Lower lobe of right lung (tissue), 2 donors: ENCODE measurements around the gene FSTL1. TPM values are rescaled to one million over a fixed set of nuclear protein-coding genes. Genes with fewer than 3 reads are reported as not detected.

Source experiments
- ATAC-seq, 2 donors: fragments of 200-7000 bp; cut with Tn5 transposase; one replicate each; pipeline ENCODE4 v1.9.1; 2020 to 2022; ENCODE audit warnings: mild to moderate bottlenecking in 2 of 2, moderate library complexity in 2 of 2
- DNase-seq: peaks from one replicate; pipeline ENCODE4 v3.0.0-alpha.2; 2020
- H3K27ac ChIP-seq: fragments of 200-600 bp; one replicate; pipeline ENCODE4 v1.8.0; 2022
- H3K27me3 ChIP-seq: fragments of 200-600 bp; one replicate; pipeline ENCODE4 v1.8.0; 2022; ENCODE audit warnings: low read depth
- H3K36me3 ChIP-seq: fragments of 200-600 bp; one replicate; pipeline ENCODE4 v1.8.0; 2022; ENCODE audit warnings: mild to moderate bottlenecking
- H3K4me1 ChIP-seq: fragments of 200-600 bp; one replicate; pipeline ENCODE4 v1.8.0; 2022
- H3K4me3 ChIP-seq: fragments of 200-600 bp; one replicate; pipeline ENCODE4 v1.8.0; 2022; ENCODE audit warnings: mild to moderate bottlenecking
- H3K9me3 ChIP-seq: fragments of 200-600 bp; one replicate; pipeline ENCODE4 v1.8.0; 2022
- intact Hi-C: fragments of 100-400 bp; cut with DNase I; formaldehyde crosslinking; loops from one replicate; pipeline ENCODE4 v1.11.0; 2022
- total RNA-seq: library from RNA; stranded (reverse); fragmentation: NEBNext Ultra II Directional; extraction: Animal tissue kit (Norgen Biotek cat#: 25700); gene quantifications from one replicate; pipeline ENCODE4 v1.2.1, GENCODE V29; 2021
- TF ChIP-seq, protein P1 (sequence below): fragments of 200-600 bp; IDR thresholded peaks from one replicate; pipeline ENCODE4 v1.8.0; 2022; ENCODE audit warnings: antibody characterized with exemption, mild to moderate bottlenecking
- donor health status: DM: no; HTN: yes; CAD: no; lungs with severe emphysema.

Gene FSTL1
- total RNA-seq, 1 donor from 2014 or later = 233 TPM

DNA sequence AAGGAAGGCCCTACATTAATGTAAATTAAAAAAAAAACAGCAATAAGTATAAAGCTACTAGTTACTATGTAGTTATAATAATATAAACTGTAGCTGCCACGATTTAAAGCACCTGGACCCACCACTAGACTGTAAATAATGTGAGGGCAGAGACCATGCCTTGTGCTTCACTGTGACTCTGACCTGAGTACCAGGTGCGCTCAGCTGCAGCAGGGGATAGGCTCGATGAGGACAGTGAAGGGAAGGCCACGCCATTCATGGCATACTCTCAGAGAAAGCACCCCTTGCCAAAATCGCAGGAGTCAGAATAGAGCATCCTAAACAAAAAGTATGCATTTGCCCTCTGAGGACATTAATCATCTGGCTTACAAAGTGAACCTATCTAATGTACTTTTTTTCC is 5.1 kb downstream of the FSTL1 start:
- H3K27me3 ChIP-seq = peaks cover 5% of the 10 kb centered on the region
- H3K4me1 ChIP-seq = peaks cover 45% of the 10 kb centered on the region
- no peak for DNase-seq
- H3K9me3 ChIP-seq = no peaks in the 10 kb centered on the region
- no peak overlapping the region for H3K4me3 ChIP-seq
- TF ChIP-seq, protein P1, sequence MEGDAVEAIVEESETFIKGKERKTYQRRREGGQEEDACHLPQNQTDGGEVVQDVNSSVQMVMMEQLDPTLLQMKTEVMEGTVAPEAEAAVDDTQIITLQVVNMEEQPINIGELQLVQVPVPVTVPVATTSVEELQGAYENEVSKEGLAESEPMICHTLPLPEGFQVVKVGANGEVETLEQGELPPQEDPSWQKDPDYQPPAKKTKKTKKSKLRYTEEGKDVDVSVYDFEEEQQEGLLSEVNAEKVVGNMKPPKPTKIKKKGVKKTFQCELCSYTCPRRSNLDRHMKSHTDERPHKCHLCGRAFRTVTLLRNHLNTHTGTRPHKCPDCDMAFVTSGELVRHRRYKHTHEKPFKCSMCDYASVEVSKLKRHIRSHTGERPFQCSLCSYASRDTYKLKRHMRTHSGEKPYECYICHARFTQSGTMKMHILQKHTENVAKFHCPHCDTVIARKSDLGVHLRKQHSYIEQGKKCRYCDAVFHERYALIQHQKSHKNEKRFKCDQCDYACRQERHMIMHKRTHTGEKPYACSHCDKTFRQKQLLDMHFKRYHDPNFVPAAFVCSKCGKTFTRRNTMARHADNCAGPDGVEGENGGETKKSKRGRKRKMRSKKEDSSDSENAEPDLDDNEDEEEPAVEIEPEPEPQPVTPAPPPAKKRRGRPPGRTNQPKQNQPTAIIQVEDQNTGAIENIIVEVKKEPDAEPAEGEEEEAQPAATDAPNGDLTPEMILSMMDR = no peak
- intact Hi-C loops = no loop called here
- no peak overlapping the region for H3K27ac ChIP-seq
- no peak for ATAC-seq
- H3K36me3 ChIP-seq = peaks cover 5% of the 10 kb centered on the region

DNA sequence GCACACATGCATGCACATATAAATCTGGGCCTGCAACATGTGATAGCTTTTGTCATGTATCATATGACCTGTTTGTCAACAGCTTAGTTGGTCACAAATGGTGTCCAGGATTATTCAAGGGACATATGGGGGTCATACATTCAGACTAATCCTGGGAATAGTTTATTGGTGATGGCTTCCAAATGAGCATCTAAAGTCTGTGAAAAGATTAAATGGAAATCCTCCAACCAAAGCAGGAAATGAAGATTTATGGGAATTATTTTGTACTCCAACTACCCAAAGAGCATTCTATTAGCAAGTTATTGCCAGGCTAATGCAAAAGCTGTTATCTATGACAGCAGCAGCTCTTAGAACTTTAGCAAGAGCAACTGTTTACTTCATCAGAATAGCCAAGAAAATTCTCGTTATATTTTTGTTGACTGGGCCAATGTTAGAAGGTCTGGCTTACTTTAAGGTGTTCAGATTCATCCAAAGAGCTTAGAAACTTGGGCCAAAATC is 7.1 kb downstream of the FSTL1 start:
- Histone ChIP-seq H3K27me3 (no peaks in the 10 kb centered on the region), H3K36me3 (peaks cover 5% of the 10 kb centered on the region), H3K27ac (no peak overlapping the region), H3K4me3 (no peak overlapping the region), H3K4me1 (peaks cover 53% of the 10 kb centered on the region), H3K9me3 (no peaks in the 10 kb centered on the region)
- DNase-seq (no peak), ATAC-seq (no peak)
- TF ChIP-seq, protein P1 = no peak
- intact Hi-C loops = no loop called here

DNA sequence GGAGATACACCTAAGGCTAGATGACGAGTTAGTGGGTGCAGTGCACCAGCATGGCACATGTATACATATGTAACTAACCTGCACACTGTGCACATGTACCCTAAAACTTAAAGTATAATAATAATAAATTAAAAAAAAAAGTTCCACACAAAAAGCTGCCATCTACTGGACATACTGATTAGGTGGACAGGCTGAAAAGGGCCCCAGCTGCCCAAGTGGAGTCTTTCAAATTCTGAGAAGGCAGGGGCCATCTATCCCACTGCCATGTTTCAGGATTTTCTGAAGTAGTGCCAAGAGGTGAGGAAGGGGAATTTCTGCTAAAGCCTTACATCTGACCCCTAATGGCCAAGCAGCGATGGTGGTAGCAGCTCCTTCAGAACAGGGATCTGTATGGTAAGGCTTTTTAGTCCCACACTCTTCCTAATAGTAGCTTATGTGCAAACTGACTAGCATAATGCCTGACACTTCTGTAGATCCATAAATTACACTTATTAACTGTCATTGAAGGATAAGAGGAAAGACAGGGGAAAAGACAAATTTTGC is 7.7 kb downstream of the FSTL1 start:
- intact Hi-C loops = no loop called here
- Histone ChIP-seq H3K4me1 (peaks cover 55% of the 10 kb centered on the region), H3K27ac (no peak overlapping the region)

DNA sequence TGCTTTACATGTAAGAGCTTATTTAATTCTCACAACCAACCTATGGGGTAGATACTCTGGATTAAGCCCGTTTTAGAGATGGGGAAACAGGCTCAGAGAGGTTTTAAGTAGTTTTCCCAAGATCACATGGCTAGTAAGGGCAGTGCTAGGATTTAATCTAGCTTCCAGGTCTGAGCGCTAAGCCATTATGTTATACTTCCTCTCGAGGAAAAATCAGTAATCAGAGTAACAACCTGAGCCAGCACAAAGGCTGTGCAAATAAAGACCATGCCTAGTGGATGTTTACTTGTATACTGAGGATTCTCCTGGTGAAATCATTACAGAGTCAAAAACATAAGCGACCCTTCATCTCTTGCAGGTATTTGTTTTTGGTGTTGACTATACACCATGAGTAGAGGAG is 9.0 kb downstream of the FSTL1 start:
- H3K4me3 ChIP-seq = no peak overlapping the region
- H3K4me1 ChIP-seq = peaks cover 54% of the 10 kb centered on the region
- ATAC-seq (no peak), DNase-seq (no peak)
- no peaks in the 10 kb centered on the region for H3K9me3 ChIP-seq
- peaks cover 5% of the 10 kb centered on the region for H3K36me3 ChIP-seq
- TF ChIP-seq, protein P1 = no peak
- intact Hi-C loops = no loop called here
- no peaks in the 10 kb centered on the region for H3K27me3 ChIP-seq
- H3K27ac ChIP-seq = no peak overlapping the region

More for the DNA sequence above, 7.7 kb downstream of the FSTL1 start:
- Histone ChIP-seq H3K4me3 (no peak overlapping the region), H3K36me3 (peaks cover 5% of the 10 kb centered on the region), H3K27me3 (no peaks in the 10 kb centered on the region), H3K9me3 (no peaks in the 10 kb centered on the region)
- TF ChIP-seq, protein P1 = no peak
- ATAC-seq (no peak), DNase-seq (no peak)

DNA sequence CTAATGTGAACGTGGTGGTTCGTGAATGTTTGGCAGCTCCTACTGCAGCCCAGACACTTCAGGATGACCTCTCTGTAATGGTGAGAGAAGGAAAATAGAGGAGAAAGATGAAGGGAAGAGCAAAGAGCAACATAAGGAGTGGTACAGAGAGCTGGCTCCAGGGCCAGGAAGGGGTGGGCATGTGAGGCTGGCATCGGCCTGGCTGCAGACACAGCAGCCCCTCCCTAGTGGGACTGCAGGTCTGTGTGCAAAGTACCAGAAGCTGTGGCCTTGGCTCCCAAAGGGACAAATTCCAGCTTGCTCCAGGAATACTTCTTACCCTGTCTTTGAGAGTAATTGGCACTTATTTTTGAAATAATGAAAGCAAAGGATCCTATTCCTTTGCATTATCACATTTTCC is 10.0 kb downstream of the FSTL1 start:
- no peak for ATAC-seq
- intact Hi-C loops = no loop called here
- no peak for DNase-seq
- Histone ChIP-seq H3K36me3 (no peaks in the 10 kb centered on the region), H3K4me1 (peaks cover 64% of the 10 kb centered on the region), H3K4me3 (no peak overlapping the region), H3K9me3 (no peaks in the 10 kb centered on the region), H3K27me3 (no peaks in the 10 kb centered on the region), H3K27ac (no peak overlapping the region)
- TF ChIP-seq, protein P1 = no peak
